ENCODE data around the gene DYNLT3.

The DYNLT3 gene

DNA sequence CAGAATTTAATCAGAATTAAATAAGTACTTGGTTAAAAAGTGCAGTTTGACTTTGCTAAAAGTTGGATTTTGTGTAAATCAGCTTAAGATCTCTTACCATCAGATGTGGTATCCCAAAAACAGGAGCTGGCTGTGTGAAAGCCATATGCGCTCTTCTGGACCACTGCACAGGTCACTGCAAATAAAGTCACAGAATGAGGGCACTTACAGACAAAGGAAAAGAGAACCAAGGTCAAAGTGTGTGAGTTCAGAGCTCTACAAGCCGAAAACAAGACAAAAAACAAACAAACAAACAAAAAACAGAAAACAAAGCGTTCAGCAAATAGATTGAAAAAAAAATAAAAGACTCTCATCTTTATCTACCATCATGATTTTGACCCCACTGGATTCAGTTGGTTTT, 6.4 kb downstream of the DYNLT3 start:
- no peak for DNase-seq

DNA sequence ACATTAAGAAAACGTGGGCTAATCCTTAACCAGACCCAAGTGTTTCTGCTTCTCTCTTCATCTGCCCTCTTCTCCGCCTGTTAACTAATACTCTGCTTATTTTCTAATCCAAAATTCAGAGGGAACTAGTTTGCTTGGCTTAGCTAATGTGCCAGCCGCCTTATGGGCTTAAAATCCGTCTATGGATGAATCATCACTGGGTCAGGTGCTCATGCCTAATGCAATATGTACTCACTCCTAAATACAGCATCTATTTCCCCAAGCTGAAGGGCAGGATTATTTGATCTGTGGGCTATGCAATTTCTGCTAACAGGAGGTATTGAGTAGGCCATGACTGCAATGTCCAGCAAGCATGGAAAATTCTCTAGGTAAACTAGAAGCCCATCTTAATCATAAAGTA, 12.4 kb downstream of the DYNLT3 start:
- DNase-seq, result no peak

DNA sequence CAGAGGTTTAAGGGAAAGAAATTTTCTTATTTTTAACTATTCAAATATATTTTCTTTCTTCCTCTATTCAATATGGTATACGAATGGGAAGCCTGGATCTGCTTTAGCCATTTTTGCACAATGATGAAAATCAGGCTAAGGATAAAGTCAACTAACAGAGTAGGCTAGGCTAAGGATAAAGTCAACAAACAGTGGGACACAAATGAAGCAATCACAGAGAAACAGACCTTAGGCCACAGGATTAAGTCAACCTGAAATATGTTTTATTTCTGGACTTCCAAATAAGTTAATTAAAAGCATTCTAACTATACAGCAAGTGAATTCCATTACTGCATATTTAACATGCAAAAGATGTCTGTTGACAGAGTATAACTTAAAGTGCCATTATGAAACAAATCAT, 17.0 kb downstream of the DYNLT3 start:
- peak; percentile 22 for DNase-seq

DNA sequence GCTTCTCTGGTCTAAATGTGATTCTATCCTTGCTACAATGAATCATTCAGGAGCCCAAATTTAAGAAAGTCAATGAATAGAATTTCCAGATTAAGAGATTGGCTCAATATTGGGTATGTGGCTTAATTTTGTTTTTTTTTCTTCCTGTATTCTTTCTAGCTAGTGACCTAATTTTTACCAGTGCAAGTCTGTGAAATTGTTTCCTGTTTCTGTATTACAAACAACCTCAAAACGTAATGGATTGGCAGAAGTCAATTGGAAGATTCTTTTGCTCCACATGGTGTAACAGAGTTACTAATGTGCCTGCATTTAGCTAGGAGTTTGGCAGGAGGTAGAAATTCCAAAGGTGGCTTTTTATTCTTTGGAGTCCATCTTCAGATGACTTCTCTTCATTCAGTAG, 17.6 kb downstream of the DYNLT3 start:
- DNase-seq, result no peak

- DNase-seq, result no peak
These were observed 22.0 kb downstream of the DYNLT3 start for GRCh38 chrX:37825215-37825842.

DNA sequence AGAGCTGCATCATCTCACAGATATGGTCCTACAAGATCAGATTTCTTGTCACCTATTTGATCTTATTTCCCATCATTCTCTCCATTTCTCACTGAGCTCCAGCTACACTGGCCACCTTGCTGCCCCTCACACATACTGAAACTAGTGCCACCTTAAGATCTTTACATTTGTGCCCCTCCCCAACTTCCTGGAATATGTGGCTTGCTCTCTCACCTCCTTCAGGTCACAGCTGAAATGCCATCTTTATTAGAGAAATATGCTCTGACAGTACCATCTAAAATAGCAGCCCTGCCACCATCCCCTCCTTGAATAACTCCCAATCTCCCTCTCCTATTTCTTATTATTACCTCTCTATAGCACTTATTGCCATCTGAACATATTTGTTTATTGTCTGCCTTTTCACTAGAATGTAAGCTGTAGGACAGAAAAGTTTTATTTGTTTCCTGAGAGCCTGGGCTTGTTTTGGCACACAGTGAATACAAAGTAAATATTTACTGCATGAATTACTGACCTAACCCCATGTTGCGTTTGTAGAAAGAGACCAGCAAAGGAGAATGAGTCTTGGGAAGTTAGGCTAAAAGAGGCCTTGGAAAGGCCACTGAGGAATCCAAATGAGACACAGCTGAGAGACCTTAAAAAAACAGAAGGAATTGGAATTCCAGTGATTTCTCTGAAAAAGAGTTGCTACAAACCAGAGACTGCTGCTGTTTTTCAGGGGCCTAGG, 22.7 kb downstream of the DYNLT3 start:
- no peak for DNase-seq

DNA sequence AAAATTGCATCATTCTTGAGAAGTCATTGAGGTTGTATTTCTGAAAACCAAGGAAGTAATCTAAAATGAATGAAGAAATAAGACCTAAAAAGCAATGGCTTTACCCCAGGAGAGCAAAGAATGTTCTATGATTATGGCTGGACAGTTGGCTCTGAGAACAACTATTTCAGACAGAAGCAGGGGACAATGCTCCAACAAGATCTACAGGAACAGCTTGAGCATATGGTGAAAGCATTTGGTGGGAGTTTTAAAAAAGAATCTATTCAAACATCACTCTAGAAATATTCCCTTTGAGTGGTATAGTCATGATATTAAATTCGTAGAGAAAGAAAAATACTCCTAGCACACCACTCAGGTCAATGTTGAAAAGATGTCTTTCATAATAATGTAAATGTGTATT, 26.7 kb downstream of the DYNLT3 start:
- DNase-seq, result no peak

DNA sequence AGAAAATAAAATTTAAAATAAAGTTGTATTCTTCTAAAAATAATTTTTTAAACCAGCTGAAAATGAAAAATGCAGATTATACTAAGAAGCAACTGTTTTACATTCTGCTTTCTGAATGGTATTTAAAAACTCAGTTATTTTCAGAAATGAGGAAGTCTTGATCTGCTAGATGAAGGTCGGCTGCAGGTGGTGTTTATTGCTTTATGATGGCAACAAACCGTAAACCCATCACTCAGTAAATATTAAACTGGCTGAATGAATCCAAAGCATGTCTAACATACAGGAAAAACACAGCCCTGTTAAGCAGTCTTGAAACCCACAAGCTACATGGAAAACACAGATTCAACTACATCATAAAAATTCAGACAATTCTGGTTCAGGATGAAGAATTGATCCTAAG, 29.3 kb downstream of the DYNLT3 start:
- no peak for DNase-seq

DNA sequence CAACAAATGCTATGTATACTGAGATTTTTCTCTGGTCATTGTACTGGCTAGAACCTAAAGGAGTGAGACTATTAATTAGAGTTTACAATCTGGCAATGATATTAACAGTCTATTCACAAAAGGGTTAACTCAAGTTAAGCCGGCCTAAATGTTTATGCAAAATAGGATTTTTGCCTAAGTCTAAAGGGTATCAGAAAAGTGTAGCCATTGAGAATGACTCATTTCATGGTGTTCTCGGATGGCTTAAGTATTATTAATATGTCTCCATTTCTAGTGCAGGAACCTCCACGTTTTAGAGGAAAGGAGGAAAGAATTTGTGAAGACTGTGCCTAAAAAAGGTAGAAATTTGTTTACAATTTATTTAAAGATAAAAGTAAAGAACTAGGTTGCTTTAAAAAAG, 29.8 kb downstream of the DYNLT3 start:
- no peak for DNase-seq

- no peak for DNase-seq
These were observed 30.2 kb downstream of the DYNLT3 start for GRCh38 chrX:37817176-37817575.

GRCh38 chrX:37816766-37817165, 30.6 kb downstream of the DYNLT3 start:
- no peak for DNase-seq

DNA sequence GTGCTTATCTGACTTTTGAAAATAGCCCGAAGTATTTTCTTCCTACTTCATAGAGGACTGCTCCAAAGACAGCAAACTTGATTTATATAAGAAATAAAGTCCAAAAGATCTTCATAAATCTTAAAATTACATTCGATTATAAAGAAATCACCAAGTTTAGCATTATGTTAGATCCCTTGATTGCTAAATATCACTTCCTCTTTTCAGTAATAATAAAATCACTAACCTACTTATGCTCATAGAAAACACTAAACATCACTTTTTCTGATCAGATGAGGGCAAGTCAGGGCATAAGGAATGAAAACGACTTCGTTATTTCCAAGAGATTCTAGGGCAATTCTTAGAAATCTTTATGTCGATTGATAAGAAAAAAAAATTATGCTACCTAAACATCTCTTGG, 32.0 kb downstream of the DYNLT3 start:
- DNase-seq, result no peak

GRCh38 chrX:37813570-37813969, 33.8 kb downstream of the DYNLT3 start:
- DNase-seq, result no peak

GRCh38 chrX:37812110-37812509, 35.3 kb downstream of the DYNLT3 start:
- DNase-seq, result no peak

GRCh38 chrX:37809970-37810369, 37.4 kb downstream of the DYNLT3 start:
- DNase-seq, result no peak

DNA sequence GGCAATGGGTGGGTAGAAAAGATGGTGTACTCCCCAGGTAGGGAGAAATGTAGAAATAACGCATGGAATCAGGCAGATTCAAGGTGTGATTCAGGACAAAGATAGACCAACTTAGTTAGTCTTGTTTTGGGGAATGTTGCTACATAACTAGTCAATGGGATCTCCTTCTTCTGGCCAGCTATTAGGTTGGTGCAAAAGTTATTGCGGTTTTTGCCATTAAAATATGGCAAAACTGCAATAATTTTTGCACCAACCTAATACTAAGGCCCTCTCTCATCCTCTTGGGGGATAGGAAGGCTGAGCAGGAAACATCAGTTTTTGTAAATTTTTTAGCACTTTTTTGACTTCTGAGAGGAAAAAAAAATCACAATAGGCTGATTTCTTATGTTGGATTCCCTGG, 44.3 kb downstream of the DYNLT3 start:
- no peak for DNase-seq

GRCh38 chrX:37802028-37802427, 45.3 kb downstream of the DYNLT3 start:
- no peak for DNase-seq

GRCh38 chrX:37800717-37801116, 46.7 kb downstream of the DYNLT3 start:
- DNase-seq, result no peak

- DNase-seq, result no peak
These were observed 47.4 kb downstream of the DYNLT3 start for GRCh38 chrX:37799936-37800335.

DNA sequence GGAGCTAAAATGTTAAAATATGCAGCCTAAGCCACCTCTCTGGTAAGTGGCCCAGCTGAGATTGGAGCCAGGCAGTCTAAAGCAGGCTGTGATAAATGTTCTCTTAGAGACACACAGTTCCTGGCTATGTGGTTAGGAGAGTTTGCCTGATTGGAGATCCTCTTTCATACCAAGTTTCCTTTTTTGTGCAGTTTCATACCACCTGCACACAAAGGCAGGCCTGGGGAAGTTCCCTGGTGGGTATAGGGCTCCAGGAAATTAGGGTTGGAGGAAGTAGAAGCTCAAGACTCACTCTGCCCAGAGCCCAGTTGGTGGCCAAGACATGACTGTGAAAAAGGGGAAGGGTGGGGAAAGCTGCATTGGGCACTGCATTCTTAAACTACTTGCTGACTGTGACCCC, 50.6 kb downstream of the DYNLT3 start:
- no peak for DNase-seq

- no peak for DNase-seq
These were observed 51.1 kb downstream of the DYNLT3 start for GRCh38 chrX:37796310-37796709.
